Inflammatory macrophage treated with lipopolysaccharide for 4 hours (primary cell): ENCODE results near the gene MAN2A2.
"Not testable (repeated sequence)": the region's sequence is repeated elsewhere in the genome, so short reads cannot be mapped to it uniquely, and the experiment has no call there.

Source experiments
- DNase-seq: peaks from one replicate; pipeline ENCODE4 v3.0.0-alpha.2; 2020

Gene MAN2A2

DNA sequence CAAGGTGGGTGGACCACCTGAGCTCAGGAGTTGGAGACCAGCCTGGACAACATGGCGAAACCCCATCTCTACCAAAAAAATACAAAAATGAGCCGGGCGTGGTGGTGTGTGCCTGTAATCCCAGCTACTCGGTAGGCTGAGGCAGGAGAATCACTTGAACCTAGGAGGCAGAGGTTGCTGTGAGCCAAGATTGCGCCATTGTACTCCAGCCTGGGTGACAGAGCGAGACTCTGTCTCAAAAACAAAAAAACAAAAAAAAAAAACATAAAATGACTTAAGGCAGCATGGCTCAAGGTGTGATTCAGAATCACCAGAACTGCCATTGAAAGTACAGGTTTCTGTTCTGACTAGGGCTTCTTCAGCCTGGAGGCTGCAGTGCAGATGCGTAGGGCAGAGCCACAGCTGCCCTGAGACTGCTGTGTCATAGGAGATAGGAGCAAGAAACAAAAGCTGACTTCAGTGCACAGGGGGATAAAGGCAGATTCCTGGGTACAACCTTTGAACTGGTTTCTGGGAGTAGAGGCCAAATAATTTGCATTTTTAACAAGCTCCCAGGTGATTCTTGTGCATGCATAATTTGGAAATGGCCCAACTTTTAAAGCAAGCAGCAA is 19.7 kb downstream of the MAN2A2 start:
- not testable (repeated sequence) for DNase-seq

DNA sequence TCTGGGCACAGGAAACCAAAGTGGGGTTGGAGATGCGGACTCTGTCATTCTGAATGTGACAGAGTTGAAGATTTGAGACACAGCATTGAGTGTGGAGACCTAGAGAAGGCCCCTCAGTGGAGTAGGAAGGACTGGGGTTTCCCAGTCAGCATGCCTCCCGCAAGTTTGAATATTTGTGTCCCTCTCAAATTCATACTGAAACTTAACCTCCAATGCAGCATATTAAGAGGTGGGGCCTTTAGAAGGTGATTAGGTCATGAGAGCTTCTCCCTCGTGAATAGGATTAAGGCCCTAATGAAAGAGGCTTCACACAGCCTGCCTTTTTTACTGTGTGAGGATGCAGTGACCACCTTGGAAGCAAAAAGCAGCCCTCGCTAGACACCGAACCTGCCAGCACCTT is 21.3 kb downstream of the MAN2A2 start:
- DNase-seq: no peak

DNA sequence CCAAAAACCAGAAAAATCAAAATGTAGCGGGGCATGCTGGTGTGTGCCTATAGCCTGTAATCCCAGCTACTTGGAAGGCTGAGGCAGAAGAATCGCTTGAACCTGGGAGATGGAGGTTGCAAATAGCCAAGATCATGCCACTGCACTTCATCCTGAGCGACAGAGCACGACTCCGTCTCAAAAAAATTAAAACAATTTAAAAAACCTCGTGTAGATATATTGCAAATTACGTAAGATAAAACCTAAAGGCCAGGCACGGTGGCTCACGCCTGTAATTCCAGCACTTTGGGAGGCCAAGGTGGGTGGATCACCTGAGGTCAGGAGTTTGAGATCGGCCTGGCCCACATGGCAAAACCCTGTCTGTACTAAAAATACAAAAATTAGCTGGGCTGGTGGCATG is 23.7 kb downstream of the MAN2A2 start:
- DNase-seq: not testable (repeated sequence)

DNA sequence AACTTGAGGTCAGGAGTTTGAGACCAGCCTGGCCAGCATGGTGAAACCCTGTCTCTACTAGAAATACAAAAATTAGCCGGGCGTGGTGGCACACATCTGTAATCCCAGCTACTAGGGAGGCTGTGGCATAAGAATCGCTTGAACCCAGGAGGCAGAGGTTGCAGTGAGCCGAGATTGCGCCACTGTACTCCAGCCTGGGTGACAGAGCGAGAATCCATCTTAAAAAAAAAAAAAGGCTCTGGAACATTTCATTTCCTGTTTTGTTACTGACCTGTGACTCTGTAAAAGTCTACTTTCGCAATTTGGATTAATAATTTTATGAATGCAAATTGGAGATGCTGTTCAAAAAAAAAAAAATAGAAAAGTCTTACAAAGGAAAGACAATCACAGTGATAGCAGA is 25.0 kb downstream of the MAN2A2 start:
- DNase-seq: peak; percentile 77

DNA sequence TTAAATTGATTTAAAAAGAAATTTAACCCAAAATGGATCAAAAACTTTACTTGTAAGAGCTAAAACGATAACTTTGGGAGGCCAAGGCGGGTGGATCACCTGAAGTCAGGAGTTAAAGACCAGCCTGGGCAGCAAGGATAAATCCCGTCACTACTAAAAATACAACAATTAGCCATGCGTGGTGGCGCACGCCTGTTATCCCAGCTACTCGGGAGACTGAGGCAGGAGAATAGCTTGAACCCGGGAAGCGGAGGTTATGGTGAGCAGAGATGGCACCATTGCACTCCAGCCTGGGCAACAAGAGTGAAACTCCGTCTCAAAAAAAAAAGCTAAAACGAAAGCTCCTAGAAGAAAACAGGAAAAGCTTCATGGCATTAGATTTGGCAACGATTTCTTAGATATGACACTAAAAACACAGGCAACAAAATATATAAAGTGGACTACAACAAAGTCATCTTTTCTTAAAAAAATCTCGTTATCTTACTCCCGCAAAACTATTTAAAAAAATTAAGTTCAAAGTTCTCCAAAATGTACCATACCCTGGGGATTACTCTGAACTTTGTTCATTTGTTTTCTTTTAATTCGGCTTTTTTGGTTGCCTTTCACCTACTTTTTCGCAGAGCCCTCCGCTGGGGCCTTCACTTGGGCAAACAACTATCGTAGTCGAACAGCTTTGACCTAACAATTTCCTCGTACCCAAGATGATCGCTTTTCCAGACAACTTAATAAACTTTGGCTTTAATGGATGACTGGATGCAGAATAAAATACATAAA is 26.3 kb downstream of the MAN2A2 start:
- DNase-seq: peak; percentile 73

DNA sequence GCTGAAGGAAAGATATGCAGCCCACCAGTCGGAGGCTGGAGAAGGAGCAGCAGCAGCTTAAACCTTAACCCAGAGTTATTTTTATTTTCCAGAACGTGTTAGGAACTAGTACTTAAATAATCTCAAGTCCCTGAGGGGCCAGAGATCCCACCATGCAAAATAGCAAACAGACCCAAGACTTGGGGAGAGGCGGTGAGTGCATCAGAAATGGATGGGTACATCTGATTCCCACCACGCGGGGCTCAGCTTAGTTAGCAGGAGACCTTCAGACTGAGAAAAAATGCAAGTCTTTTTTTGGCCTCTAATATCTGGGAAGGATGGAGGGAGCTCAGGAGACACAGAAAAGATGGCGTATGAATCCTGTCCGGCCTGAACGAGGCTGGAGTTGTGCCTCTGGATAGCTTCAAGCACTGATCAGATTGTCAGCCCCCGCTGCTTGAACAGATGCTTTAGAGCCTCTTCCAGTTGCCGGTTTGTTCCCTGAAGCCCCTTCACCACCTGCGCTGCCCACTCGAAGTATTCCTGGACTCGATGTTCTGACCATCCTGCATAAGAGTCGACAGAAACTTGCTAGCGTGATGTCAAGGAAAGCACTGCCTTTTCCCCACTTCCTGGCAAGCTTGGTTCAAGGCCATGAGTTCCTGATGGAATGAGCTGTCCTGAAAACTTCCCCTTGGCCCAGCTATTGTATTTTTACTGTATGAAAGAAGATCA is 27.9 kb downstream of the MAN2A2 start:
- peak; percentile 57 for DNase-seq

DNA sequence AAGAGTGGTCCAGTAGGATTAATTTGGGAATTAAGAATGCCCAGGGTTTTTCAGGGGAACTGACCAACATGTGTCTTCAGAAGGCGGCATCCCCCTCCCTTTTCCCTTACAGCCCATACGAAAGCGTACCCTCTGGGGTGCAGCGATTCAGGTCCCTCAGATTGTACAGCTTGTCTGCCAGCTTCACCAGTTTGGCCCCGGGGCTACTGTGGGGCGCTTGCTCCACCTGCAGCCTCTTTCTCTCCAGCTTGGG is 28.4 kb downstream of the MAN2A2 start:
- DNase-seq: no peak

DNA sequence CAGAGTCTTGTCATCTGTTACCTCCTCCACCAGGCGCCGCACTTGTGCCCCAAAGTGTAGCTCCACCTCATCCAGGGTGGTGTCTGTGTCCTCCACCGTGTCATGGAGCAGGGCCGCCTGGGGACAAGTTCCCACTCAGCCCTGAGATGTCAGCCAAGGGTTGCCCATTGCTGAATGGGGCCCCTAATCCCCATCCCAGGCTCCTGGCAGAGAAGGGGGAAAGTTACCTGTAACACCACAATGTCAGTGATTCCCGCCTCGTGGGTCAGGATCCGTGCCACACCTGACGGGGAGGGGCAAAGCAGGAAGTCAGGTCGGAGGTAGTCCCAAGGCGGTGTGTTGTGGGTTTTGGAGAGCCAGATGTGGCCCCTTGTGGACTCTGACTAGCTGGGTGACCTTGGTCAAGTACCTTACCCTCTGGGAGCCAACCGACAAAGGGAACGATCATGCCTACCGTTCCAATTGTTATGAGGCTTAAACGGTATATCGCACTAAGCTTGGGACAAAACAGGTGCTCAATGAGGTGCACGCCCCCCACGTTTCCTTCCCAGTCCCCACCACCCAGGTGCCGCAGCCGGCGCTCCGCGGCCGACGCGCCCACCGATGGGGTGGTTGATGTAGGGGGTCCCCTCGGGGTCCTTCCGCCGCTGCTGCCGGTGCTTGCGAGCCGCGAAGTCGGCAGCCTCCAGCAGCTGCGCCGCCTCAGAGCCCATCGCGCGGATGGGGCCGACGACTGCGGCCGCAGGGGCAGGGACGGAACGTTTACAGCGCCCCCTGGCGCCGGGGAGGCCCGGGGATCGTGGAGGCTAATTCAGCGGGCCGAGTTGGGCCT is 28.9 kb downstream of the MAN2A2 start, which contains the start of gene HDDC3:
Gene HDDC3, minus strand, starts transcription at position 722 of the 832 bp plus-strand sequence. Its CDS starts 9 bp downstream, at position 713.
- peak; percentile 87 for DNase-seq

DNA sequence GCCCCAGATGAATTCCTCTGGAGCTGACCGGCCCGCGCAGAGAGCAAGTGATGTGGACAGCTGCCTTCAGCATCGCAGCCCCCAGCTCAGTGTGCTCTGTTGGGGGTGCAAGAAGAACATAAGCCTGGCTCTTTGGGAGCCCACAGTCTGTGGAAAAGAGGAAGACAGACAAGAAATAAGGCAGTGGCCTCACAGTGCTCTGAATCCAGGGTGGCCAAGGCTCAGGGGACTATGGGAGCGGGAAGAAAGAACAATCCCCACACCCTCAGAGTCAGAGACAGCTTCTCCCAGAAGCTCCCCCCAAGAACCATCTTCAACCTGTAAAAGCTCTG is 29.5 kb downstream of the MAN2A2 start:
- no peak for DNase-seq

DNA sequence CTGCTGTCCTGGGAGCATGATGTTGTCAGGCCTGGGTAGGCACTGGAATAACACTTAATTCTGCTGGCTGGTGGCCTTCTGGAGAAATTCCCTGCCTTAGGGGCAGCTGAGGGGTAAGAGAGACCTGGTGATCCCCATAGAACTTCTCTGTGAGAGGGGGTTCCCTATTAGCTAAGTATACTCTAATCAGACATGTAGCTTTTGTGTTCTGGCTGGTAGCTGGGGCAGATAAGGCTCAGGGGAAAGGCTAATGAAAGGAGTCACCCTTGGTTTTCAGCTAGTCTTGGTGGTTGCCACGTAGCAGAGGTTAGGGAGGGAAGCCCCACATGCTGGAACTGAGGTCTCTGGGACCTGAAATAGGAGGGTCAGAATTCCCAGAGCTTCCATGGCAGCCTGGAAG is 30.2 kb downstream of the MAN2A2 start:
- DNase-seq: no peak

DNA sequence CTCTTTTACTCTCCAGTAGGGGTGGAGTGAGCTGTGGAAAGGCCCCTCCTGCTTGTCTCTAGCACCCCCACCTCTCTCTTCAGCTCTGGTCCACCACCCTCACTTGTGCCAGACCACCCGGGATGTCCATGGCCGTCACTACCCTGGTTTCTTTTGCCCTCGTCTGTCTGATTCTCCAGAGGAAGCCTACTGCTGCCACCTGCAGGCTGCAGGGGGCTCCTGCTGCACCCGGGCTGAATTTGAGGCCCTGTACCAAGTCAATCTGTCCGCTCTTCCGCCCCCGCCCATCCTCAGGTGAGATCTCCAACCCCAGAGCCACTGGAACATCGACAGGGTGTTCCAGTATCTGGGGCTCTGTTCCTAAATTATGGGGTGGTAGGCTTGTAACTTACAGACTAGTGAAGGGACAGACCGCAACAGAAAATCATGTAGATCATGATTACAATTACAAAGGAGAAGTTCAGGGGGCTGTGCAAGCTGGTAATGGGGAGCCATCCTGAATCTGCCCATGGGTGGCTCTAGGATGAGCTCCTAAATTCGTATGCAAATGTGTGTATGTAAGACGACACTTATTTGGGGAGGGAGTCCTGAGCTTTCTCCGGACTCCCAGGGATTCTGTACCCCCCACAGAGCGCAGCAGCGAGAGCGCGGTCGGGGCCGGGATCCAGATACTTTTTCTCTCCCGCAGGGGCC is 31.3 kb downstream of the MAN2A2 start:
- DNase-seq: peak; percentile 82

DNA sequence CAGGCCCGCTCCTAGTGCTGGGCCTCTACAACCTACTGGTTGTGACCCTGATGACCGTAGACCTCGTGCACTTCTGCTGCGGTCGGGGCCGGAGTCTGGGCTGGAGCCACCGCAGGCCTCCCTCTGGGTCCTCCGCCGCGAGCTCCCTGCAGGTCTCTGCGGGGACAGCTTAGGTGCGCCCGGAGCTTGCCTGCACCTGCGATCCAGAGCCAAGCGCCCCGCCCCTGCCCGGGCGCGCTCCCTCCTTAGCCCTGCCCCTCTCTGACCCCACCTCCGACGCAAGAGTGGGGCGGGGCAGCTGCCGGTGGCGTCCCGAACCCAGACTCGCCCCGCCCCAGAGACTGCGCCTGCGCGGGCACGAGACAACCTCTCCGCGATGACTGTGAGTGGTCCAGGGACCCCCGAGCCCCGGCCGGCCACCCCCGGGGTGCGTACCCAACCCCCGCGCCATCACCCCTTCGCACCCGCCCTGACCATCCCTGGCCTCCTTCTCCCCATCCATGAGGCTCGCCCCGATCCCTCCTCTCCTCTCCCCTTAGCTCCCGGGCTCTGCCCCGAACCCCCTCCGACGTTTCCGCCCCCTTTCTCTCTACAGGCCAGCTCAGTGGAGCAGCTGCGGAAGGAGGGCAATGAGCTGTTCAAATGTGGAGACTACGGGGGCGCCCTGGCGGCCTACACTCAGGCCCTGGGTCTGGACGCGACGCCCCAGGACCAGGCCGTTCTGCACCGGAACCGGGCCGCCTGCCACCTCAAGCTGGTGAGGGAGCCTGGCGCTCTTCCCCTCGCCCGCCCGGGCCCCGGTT is 32.0 kb downstream of the MAN2A2 start, which contains the start of gene UNC45A:
Gene UNC45A, plus strand, starts transcription at position 337 of the 803 bp plus-strand sequence. Its CDS starts 40 bp downstream, at position 377.
- DNase-seq: peak; percentile 86

DNA sequence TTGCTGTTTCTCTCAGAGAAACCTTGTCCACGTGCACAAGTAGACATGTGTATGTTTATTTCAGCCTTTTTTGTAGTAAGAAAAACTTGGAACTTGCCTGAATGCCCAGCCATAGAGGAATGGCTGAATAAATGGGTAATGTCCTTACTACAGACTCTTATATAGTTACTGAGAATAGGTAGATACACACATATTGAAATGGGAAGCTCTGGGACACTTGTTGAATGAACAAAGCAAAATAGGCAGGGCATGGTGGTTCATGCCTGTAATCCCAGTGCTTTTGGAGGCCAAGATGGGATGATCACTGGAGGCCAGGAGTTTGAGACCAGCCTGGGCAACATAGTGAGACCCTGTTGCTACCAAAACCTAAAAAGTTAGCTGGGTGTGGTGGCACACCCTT is 33.7 kb downstream of the MAN2A2 start:
- DNase-seq: no peak

DNA sequence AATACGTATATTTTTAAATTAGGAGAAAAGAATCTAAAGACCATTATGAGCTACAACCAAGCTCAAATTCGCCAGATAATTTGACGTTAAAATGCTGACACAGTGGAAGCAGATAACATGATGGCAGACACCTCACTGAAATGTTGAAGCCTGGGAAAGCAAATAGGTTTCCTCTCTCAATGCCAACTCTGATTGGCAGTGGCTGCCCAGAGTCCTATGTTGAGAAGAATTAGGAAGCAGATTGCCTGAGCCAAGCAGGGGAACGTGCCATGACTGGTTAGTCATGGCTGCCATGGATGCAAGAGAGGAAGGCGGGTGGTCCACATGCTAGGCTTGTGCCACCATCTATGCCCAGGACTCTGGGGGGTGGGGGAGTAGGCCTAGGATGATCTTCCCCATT is 35.2 kb downstream of the MAN2A2 start:
- no peak for DNase-seq

DNA sequence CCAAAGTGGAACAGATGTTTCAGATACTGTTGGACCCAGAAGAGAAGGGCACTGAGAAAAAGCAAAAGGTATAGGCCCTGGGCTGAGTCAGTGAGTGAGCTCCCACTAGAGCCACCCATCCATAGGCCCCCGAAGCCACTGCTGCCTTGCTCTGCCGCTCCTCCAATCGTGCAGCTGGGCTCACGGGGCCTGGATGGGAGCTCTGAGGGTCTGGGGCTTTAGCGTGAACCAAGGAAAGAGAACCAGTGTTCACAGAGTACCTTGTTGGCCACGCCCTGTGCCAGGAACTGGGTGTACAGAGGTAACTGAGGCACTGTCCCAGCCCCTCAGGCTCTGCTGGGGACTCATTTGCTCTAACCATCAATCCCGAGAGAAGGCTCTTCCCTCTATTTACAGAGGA is 36.7 kb downstream of the MAN2A2 start:
- no peak for DNase-seq

DNA sequence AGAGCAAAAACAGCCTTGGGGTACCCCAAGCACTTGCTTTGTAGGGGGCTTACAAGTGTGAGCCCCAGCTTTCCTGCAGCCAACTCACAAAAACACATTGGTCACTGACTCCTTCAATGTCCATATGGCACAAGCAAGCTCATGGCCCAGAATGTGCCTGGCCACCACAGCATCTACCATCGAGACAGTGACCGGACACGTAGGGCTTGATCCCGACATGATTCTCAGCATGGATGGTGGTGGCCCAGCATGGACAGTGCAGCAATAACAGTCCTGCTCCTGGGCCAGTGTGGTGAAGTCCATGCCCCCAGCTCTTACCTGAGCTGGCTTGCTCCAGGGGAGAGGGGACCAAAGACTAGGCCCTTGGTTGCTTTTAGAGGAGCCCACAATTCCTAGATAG is 37.9 kb downstream of the MAN2A2 start:
- no peak for DNase-seq

DNA sequence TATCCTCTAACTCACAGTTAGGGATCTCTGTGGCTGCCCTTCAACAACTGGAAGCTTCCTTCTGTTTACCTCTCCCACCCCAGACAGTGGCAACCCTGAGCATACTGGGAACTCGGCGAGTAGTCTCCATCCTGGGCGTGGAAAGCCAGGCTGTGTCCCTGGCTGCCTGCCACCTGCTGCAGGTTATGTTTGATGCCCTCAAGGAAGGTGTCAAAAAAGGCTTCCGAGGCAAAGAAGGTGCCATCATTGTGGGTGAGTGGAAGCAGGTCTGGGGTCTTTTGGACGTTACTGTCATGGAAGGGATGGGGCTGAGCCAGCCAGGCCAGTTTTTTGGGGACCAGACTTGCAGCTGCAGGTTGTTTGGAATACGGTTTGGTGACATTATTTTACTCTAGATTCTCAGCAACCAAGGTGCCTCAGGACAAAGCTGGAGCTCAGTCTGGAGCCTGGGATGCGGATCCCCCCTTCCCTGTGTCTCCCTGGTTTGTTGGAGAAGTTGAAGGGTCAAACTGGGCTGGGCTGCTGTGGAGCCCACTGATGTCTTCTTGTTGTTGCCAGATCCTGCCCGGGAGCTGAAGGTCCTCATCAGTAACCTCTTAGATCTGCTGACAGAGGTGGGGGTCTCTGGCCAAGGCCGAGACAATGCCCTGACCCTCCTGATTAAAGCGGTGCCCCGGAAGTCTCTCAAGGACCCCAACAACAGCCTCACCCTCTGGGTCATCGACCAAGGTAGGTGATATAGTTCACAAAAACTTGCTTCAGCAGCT is 39.4 kb downstream of the MAN2A2 start:
- no peak for DNase-seq

DNA sequence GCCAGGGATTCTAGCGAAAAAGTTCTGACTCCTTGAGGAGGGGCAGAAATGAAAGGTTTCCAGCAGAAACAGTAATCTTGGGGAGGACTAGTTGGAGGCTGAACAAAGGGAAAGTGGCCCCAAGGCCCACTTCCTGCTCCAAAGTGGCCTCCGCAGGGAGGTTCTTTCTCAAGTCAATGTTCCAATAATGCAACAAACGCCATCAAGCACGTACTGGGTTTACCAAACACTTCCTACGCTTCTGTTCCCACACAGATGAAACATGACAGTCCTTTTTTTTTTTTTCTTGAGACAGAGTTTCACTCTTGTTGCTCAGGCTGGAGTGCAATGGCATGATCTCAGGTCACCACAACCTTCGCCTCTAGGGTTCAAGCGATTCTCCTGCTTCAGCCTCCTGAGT is 42.0 kb downstream of the MAN2A2 start:
- peak; percentile 84 for DNase-seq

DNA sequence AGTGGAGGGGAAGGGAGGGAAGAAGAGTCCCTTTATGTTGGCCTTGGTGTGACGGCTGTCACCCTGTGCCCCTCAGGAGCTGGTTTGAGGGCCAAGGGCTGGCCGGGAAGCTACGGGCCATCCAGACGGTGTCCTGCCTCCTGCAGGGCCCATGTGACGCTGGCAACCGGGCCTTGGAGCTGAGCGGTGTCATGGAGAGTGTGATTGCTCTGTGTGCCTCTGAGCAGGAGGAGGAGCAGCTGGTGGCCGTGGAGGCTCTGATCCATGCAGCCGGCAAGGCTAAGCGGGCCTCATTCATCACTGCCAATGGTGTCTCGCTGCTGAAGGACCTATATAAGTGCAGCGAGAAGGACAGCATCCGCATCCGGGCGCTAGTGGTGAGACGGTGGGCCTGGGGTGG is 43.4 kb downstream of the MAN2A2 start:
- DNase-seq: no peak

DNA sequence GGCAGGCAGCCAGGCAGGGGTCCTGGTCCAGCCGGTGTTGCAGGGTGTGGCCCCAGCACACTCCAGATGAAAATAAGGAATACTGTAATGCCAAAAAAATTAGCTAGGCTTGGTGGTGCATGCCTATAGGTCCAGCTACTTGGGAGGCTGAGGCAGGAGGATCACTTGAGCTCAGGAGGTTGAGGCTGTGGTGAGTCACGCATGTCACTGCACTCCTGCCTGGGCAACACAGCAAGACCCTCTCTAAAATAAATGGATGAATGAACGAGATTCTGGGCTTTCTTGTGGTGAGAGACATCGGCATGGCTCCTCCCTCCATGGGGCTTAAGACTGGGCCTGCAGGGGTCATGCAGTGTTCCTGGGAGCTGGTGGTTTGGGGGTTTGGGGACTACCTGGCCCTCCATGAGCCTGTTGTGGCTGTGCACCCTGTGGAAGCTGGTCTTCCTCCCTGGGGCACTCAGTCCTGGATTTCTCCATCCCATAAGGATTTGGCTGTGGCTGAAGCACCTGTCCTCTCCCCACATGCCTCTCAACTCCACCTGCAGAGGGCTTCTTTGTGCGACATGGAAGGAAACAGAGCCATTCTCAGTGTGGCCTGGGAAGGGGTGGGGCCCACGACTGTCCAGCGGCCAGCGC is 44.0 kb downstream of the MAN2A2 start:
- DNase-seq: no peak
